ENCODE measurements around the gene ZMYND19. TPM values are rescaled to one million over a fixed set of nuclear protein-coding genes. Genes with fewer than 3 reads are reported as not detected.

Gene ZMYND19
- 79.2 and 82.3 TPM in 2 replicates for total RNA-seq (2021)
- long read RNA-seq, partial matches to known transcripts, result 1 of 5 reads
- long read RNA-seq, other reads (novel, unspliced or antisense), result 4 of 5 reads

DNA sequence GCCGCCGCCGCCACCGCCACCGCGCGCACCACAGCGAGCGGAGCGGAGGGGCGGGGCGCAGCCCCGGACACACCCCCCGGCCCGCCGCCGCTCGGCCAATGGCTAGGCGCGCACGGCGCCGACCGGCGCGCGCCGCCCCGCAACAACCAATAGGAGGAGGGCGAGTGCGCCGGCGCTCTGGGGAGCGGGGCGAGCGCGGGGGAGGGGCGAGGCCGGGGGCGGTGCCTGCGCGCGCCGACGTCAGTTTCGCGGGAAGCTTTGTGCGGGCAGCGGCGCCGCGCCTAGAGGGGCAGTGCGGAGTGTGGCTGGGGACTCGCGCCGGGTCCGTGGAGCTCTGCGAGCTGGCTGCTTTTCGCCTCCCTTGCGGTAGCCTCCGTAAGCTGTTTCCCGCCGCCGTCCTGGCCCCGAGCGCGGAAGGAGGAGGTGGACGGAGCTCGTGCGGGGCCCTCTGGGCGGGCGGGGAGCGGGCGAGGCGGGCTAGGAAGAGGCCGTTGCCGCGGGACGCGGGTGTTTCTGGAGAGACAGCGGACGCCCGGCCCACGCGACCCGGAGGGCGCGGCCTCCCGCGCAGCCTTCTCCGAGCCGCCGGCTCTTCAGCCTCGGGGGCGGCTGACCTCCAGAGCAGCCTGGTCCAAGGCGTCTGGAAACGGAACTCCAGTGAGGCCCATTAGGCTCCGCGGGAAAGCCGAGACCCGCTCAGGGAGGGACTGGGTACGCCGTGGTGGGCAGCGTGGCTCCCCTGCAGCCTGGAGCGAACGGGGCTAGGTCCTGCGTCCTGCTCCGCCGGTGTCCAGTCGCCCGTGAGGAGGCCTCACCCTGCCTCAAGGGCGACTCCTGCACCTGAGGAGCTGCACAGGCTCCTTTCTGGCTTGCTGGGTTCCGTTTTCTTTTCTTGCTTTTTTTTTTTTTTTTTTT, at the start of gene ZMYND19:
Gene ZMYND19, minus strand, starts transcription at position 44 of the 915 bp plus-strand sequence. CDS start 249 bp downstream, outside the sequence.
- Mint-ChIP-seq H3K9me3 (no peaks in the 10 kb centered on the region; a peak in 1 of 5 replicates), H3K27me3 (ENCODE audit: low read depth) (peaks cover 13% of the 10 kb centered on the region), H3K27ac (peak within 1 kb of the TSS; percentile 12 to 98 (median 97); a peak in 3 of 7 replicates), H3K4me1 (peaks cover 5 to 14% of the 10 kb centered on the region in 2 experiments; a peak in 3 of 4 replicates), H3K4me3 (peak within 1 kb of the TSS; percentile 95 to 99), H3K36me3 (ENCODE audit: insufficient read depth in 1 of 3, low read depth in 3 of 3) (peaks cover 22 to 38% (median 31%) of the 10 kb centered on the region in 3 experiments; a peak in 6 of 7 replicates)
- H4K8ac ChIP-seq (replicated peaks; ENCODE audit: insufficient read length, low read depth, low read length), result no peak within 1 kb of the TSS
- H3K79me1 ChIP-seq (ENCODE audit: insufficient read depth, low read depth, low read length, poor library complexity, severe bottlenecking), result peaks cover 6% of the 10 kb centered on the region
- H2AK5ac ChIP-seq (ENCODE audit: insufficient read length, low read length), result no peak within 1 kb of the TSS
- H3K4me1 ChIP-seq (ENCODE audit: insufficient read depth, low read length), result peaks cover 4% of the 10 kb centered on the region; the same call in 1 of the 2 replicates
- no peak within 1 kb of the TSS for H4K5ac ChIP-seq (ENCODE audit: insufficient read length, low read depth, low read length)
- peaks cover 4% of the 10 kb centered on the region; the same call in 1 of the 2 replicates for H3K79me2 ChIP-seq (ENCODE audit: insufficient read depth, low read length)
- DNase-seq, result peak; percentile 85
- H2BK5ac ChIP-seq (ENCODE audit: insufficient read length, low read length), result no peak within 1 kb of the TSS
- H3K18ac ChIP-seq (ENCODE audit: insufficient read length, low read depth, low read length), result peak within 1 kb of the TSS; percentile 51
- no CpG with 5 or more reads among the region's 113 CpGs for WGBS (ENCODE audit: extremely low coverage, insufficient read length, low lambda C conversion rate)
- no peaks in the 10 kb centered on the region for H3K9me3 ChIP-seq (ENCODE audit: control insufficient read depth, low read depth, low read length)
- H4K20me1 ChIP-seq (ENCODE audit: control insufficient read depth, insufficient read depth, insufficient read length), result no peaks in the 10 kb centered on the region
- H3K23me2 ChIP-seq (ENCODE audit: insufficient read length, low read depth, low read length, poor library complexity, severe bottlenecking), result peaks cover 9% of the 10 kb centered on the region
- H3K14ac ChIP-seq (ENCODE audit: insufficient read depth, low read length), result peak within 1 kb of the TSS; percentile 87
- no peaks in the 10 kb centered on the region for H3K27me3 ChIP-seq (ENCODE audit: insufficient read depth, low read length)
- no peak within 1 kb of the TSS; the same call in 1 of the 2 replicates for H2BK15ac ChIP-seq (ENCODE audit: low read depth, low read length)
- no peak within 1 kb of the TSS for H2BK12ac ChIP-seq (ENCODE audit: insufficient read length, low read depth, low read length)
- H3K4me2 ChIP-seq (ENCODE audit: insufficient read depth, insufficient read length, low read length), result peak within 1 kb of the TSS; percentile 95
- no peak within 1 kb of the TSS for H2BK120ac ChIP-seq (ENCODE audit: low read depth, low read length, poor library complexity, severe bottlenecking)
- H4K91ac ChIP-seq (ENCODE audit: insufficient read length, low read depth, low read length), result no peak within 1 kb of the TSS
- no peak within 1 kb of the TSS for H2BK20ac ChIP-seq (ENCODE audit: low read depth, low read length, poor library complexity, severe bottlenecking)
- H3K4ac ChIP-seq (ENCODE audit: low read depth, low read length), result no peak within 1 kb of the TSS
- no peak within 1 kb of the TSS for H3T11ph ChIP-seq (ENCODE audit: low read length)
- peak within 1 kb of the TSS; percentile 80 for H3K9ac ChIP-seq (ENCODE audit: extremely low read depth, insufficient read length, low read length)
- H3K27ac ChIP-seq (ENCODE audit: insufficient read length, low read depth, low read length), result no peak within 1 kb of the TSS
- no peak within 1 kb of the TSS for H3K23ac ChIP-seq (ENCODE audit: insufficient read length, low read depth, low read length)
- no peak within 1 kb of the TSS for H3K56ac ChIP-seq (ENCODE audit: insufficient read length, low read depth, low read length)
- TF ChIP-seq, protein P1, sequence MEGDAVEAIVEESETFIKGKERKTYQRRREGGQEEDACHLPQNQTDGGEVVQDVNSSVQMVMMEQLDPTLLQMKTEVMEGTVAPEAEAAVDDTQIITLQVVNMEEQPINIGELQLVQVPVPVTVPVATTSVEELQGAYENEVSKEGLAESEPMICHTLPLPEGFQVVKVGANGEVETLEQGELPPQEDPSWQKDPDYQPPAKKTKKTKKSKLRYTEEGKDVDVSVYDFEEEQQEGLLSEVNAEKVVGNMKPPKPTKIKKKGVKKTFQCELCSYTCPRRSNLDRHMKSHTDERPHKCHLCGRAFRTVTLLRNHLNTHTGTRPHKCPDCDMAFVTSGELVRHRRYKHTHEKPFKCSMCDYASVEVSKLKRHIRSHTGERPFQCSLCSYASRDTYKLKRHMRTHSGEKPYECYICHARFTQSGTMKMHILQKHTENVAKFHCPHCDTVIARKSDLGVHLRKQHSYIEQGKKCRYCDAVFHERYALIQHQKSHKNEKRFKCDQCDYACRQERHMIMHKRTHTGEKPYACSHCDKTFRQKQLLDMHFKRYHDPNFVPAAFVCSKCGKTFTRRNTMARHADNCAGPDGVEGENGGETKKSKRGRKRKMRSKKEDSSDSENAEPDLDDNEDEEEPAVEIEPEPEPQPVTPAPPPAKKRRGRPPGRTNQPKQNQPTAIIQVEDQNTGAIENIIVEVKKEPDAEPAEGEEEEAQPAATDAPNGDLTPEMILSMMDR (conservative IDR thresholded peaks at IDR 0.05), result no peak; the same call in 2 of the 3 replicates
- no peak within 1 kb of the TSS for H2AFZ ChIP-seq (ENCODE audit: low read length)

Data from H9 (cell line).